Mesenchymal stem cell (in vitro differentiated cells and primary cell): Measurements from ENCODE around the gene KLHL3.

Source experiments
- DNase-seq: peaks from one replicate; pipeline ENCODE4 v3.0.0-alpha.2; 2013
- H2AFZ ChIP-seq: one replicate; pipeline ENCODE4 v1.6.1; 2013; ENCODE audit warnings: low read depth, mild to moderate bottlenecking, control low read depth, inconsistent platforms, low read length, moderate library complexity
- H2AK5ac ChIP-seq: 2 replicates; pipeline ENCODE4 v1.6.1; 2013; ENCODE audit warnings: low read length, moderate library complexity, mild to moderate bottlenecking, inconsistent platforms; ENCODE audit not compliant: severe bottlenecking
- H2BK120ac ChIP-seq: one replicate; pipeline ENCODE4 v1.6.1; 2013; ENCODE audit warnings: low read depth, mild to moderate bottlenecking, inconsistent platforms, low read length, moderate library complexity
- H2BK12ac ChIP-seq, 2 experiments: one replicate each; pipeline ENCODE4 v1.6.1; 2013; ENCODE audit warnings: inconsistent platforms in 2 of 2, low read length in 2 of 2, mild to moderate bottlenecking in 2 of 2, moderate library complexity in 2 of 2, control low read depth in 1 of 2
- H2BK15ac ChIP-seq: one replicate; pipeline ENCODE4 v1.6.1; 2013; ENCODE audit warnings: mild to moderate bottlenecking, low read depth, inconsistent platforms; ENCODE audit not compliant: poor library complexity, severe bottlenecking
- H2BK5ac ChIP-seq: 2 replicates; pipeline ENCODE4 v1.6.1; 2013; ENCODE audit warnings: low read depth, mild to moderate bottlenecking, low read length, control low read depth, inconsistent platforms; ENCODE audit not compliant: poor library complexity, severe bottlenecking
- H3K14ac ChIP-seq, 2 experiments: one replicate each; pipeline ENCODE4 v1.6.1; 2013; ENCODE audit warnings: inconsistent platforms in 2 of 2, low read length in 2 of 2, control low read depth in 1 of 2, mild to moderate bottlenecking in 1 of 2, moderate library complexity in 1 of 2
- H3K18ac ChIP-seq, 2 experiments: one replicate each; pipeline ENCODE4 v1.6.1; 2013; ENCODE audit warnings: inconsistent platforms in 2 of 2, low read length in 2 of 2, control low read depth in 1 of 2, low read depth in 1 of 2, mild to moderate bottlenecking in 1 of 2
- H3K23ac ChIP-seq, 2 experiments: one replicate each; pipeline ENCODE4 v1.6.1; 2013; ENCODE audit warnings: inconsistent platforms in 2 of 2, low read length in 2 of 2, mild to moderate bottlenecking in 2 of 2, moderate library complexity in 2 of 2, control low read depth in 1 of 2
- H3K27ac ChIP-seq: 2 replicates; pipeline ENCODE4 v1.5.1; 2013; ENCODE audit warnings: mild to moderate bottlenecking, moderate library complexity, low read length, control low read depth, inconsistent platforms; ENCODE audit not compliant: poor library complexity, severe bottlenecking
- H3K27me3 ChIP-seq, 2 experiments: 2 replicates each; pipeline versions ENCODE4 v1.6.1 to v1.7.0; 2013; ENCODE audit warnings: low read length in 2 of 2, mild to moderate bottlenecking in 2 of 2, moderate library complexity in 2 of 2, control low read depth in 1 of 2, inconsistent platforms in 1 of 2; ENCODE audit not compliant: control insufficient read depth in 1 of 2, insufficient read depth in 1 of 2
- H3K36me3 ChIP-seq, 2 experiments: 2 replicates each; pipeline versions ENCODE4 v1.6.1 to v1.7.0; 2013; ENCODE audit warnings: low read length in 2 of 2, control low read depth in 1 of 2, inconsistent platforms in 1 of 2, low read depth in 1 of 2, mild to moderate bottlenecking in 1 of 2; ENCODE audit not compliant: insufficient read depth in 2 of 2, control insufficient read depth in 1 of 2
- H3K4ac ChIP-seq, 2 experiments: one replicate each; pipeline ENCODE4 v1.6.1; 2013; ENCODE audit warnings: inconsistent platforms in 2 of 2, low read length in 2 of 2, mild to moderate bottlenecking in 2 of 2, moderate library complexity in 2 of 2, control low read depth in 1 of 2, low read depth in 1 of 2
- H3K4me1 ChIP-seq: 2 replicates; pipeline ENCODE4 v1.6.1; 2013; ENCODE audit warnings: low read depth, low read length, control low read depth; ENCODE audit not compliant: control insufficient read depth, insufficient read depth
- H3K4me2 ChIP-seq: 2 replicates; pipeline ENCODE4 v1.6.1; 2013; ENCODE audit warnings: low read length, mild to moderate bottlenecking, inconsistent platforms; ENCODE audit not compliant: poor library complexity, severe bottlenecking
- H3K4me3 ChIP-seq, 2 experiments: 2 replicates each; pipeline versions ENCODE4 v1.5.1 to v1.7.0; 2013; ENCODE audit warnings: low read length in 2 of 2, mild to moderate bottlenecking in 2 of 2, control low read depth in 1 of 2, low read depth in 1 of 2; ENCODE audit not compliant: insufficient read depth in 1 of 2
- H3K79me1 ChIP-seq: replicated peaks from 2 replicates; pipeline ENCODE4 v1.6.1; 2013; ENCODE audit warnings: mild to moderate bottlenecking, control low read depth, low read length, inconsistent platforms; ENCODE audit not compliant: poor library complexity, severe bottlenecking
- H3K9ac ChIP-seq: 2 replicates; pipeline ENCODE4 v1.7.0; 2013; ENCODE audit warnings: mild to moderate bottlenecking, low read length, moderate library complexity
- H3K9me3 ChIP-seq: 2 replicates; pipeline ENCODE4 v1.7.0; 2013; ENCODE audit warnings: mild to moderate bottlenecking, low read length; ENCODE audit not compliant: control insufficient read depth
- H4K8ac ChIP-seq: one replicate; pipeline ENCODE4 v1.6.1; 2013; ENCODE audit warnings: inconsistent platforms, mild to moderate bottlenecking, low read length, moderate library complexity
- H4K91ac ChIP-seq: one replicate; pipeline ENCODE4 v1.6.1; 2013; ENCODE audit warnings: mild to moderate bottlenecking, low read length, inconsistent platforms
- WGBS: methylation state at CpG from one replicate; pipeline ENCODE4 v1.1.7; 2013; ENCODE audit warnings: mixed read lengths; 5-methylcytosine and 5-hydroxymethylcytosine counted together
- small RNA-seq: library from polyadenylated mRNA; stranded (forward); fragments of <200 nt; extraction: miRNeasy Mini kit (QIAGEN cat#:217004); gene quantifications from one replicate; pipeline ENCODE3, GENCODE V24; 2013; ENCODE audit warnings: low read depth

Gene KLHL3

GRCh38 chr5:137573376-137573775 lies 162.5 kb downstream of the KLHL3 start:
- Histone ChIP-seq H3K4me1 (peaks cover 7% of the 10 kb centered on the region), H2AK5ac (no peak overlapping the region), H3K9me3 (no peaks in the 10 kb centered on the region), H3K18ac (no peak overlapping the region), H4K91ac (no peak overlapping the region), H2AFZ (no peak overlapping the region), H3K14ac (no peak overlapping the region), H3K36me3 (no peaks in the 10 kb centered on the region), H3K4me3 (no peak overlapping the region), H3K23ac (no peak overlapping the region), H3K27ac (no peak overlapping the region), H2BK5ac (no peak overlapping the region), H3K27me3 (no peaks in the 10 kb centered on the region), H2BK120ac (no peak overlapping the region), H2BK12ac (no peak overlapping the region), H4K8ac (no peak overlapping the region), H2BK15ac (no peak overlapping the region), H3K79me1 (no peaks in the 10 kb centered on the region), H3K9ac (no peak overlapping the region), H3K4me2 (no peak overlapping the region), H3K4ac (no peak overlapping the region)
- no peak for DNase-seq
- 50% methylated on average over 2 of the region's 2 CpGs for WGBS

GRCh38 chr5:137572042-137572695 lies 163.7 kb downstream of the KLHL3 start:
- Histone ChIP-seq H3K18ac (no peak overlapping the region), H3K79me1 (no peaks in the 10 kb centered on the region), H3K9me3 (no peaks in the 10 kb centered on the region), H4K91ac (no peak overlapping the region), H3K9ac (no peak overlapping the region), H3K4ac (no peak overlapping the region), H4K8ac (no peak overlapping the region), H2BK5ac (no peak overlapping the region), H2BK120ac (no peak overlapping the region), H3K14ac (no peak overlapping the region), H2AK5ac (no peak overlapping the region), H3K4me1 (peaks cover 7% of the 10 kb centered on the region), H3K4me2 (no peak overlapping the region), H2BK12ac (no peak overlapping the region), H3K27me3 (no peaks in the 10 kb centered on the region), H2AFZ (no peak overlapping the region), H3K27ac (no peak overlapping the region), H3K4me3 (no peak overlapping the region), H3K23ac (no peak overlapping the region), H3K36me3 (no peaks in the 10 kb centered on the region), H2BK15ac (no peak overlapping the region)
- WGBS, result 79% methylated on average over 5 of the region's 5 CpGs
- DNase-seq, result no peak

- Histone ChIP-seq H2BK15ac (no peak overlapping the region), H2BK5ac (no peak overlapping the region), H2AK5ac (no peak overlapping the region), H4K91ac (no peak overlapping the region), H3K4ac (no peak overlapping the region), H2BK12ac (no peak overlapping the region), H2AFZ (no peak overlapping the region), H3K27ac (no peak overlapping the region), H2BK120ac (no peak overlapping the region), H3K18ac (no peak overlapping the region), H3K14ac (no peak overlapping the region), H3K4me2 (no peak overlapping the region), H3K4me1 (peaks cover 14% of the 10 kb centered on the region), H3K36me3 (no peaks in the 10 kb centered on the region), H3K9ac (no peak overlapping the region), H3K23ac (no peak overlapping the region), H3K79me1 (no peaks in the 10 kb centered on the region), H3K27me3 (no peaks in the 10 kb centered on the region), H4K8ac (no peak overlapping the region), H3K9me3 (no peaks in the 10 kb centered on the region), H3K4me3 (no peak overlapping the region)
- DNase-seq, result no peak
- 73% methylated on average over 6 of the region's 6 CpGs for WGBS
These were observed 165.8 kb downstream of the KLHL3 start for GRCh38 chr5:137570070-137570469.

Small RNA genes lying within 50 kb of the gene (small RNA-seq; reads per million reads assigned to genes)
- 183 reads per million, percentile 94 among the genes with 10 or more reads in this experiment for gene MIR874
